Chondrocyte (in vitro differentiated cells): ENCODE results near the gene TAL1. TPM values are rescaled to one million over a fixed set of nuclear protein-coding genes. Genes with fewer than 3 reads are reported as not detected.

ENCODE experiments used
- DNase-seq: peaks from one replicate; pipeline ENCODE4 v3.0.0; 2021; ENCODE audit warnings: mixed read lengths, low spot score
- H3K27ac Mint-ChIP-seq: one replicate; pipeline ENCODE4 v1.8.0; 2021; ENCODE audit warnings: mild to moderate bottlenecking, moderate library complexity, mixed read lengths; ENCODE audit not compliant: unreplicated experiment
- H3K27me3 Mint-ChIP-seq: 2 replicates; pipeline ENCODE4 v1.8.0; 2021; ENCODE audit warnings: low read depth, mixed read lengths
- H3K36me3 Mint-ChIP-seq: 2 replicates; pipeline ENCODE4 v1.8.0; 2021; ENCODE audit warnings: low read depth, mixed read lengths
- H3K4me1 Mint-ChIP-seq: 2 replicates; pipeline ENCODE4 v1.8.0; 2021; ENCODE audit warnings: low read depth, mild to moderate bottlenecking, mixed read lengths
- H3K4me3 Mint-ChIP-seq: one replicate; pipeline ENCODE4 v1.8.0; 2021; ENCODE audit warnings: mild to moderate bottlenecking, moderate library complexity, mixed read lengths; ENCODE audit not compliant: unreplicated experiment
- H3K9me3 Mint-ChIP-seq: 2 replicates; pipeline ENCODE4 v1.8.0; 2021; ENCODE audit warnings: low read depth, mixed read lengths
- CTCF ChIP-seq: fragments of 200-600 bp; sonication (generic); IDR thresholded peaks from 2 replicates; pipeline ENCODE4 v1.5.0; 2021; ENCODE audit warnings: antibody characterized with exemption, mild to moderate bottlenecking, moderate library complexity
- total RNA-seq: library from RNA; stranded (reverse); gene quantifications from 3 replicates; pipeline ENCODE4 v1.2.1, GENCODE V29; 2021

TAL1 gene
- total RNA-seq, 1 donor from 2014 or later, result 0.10 TPM

GRCh38 chr1:47192458-47193384, 39.3 kb downstream of the TAL1 start:
- Mint-ChIP-seq H3K9me3 (no peaks in the 10 kb centered on the region), H3K4me3 (no peak overlapping the region), H3K4me1 (peaks cover 27% of the 10 kb centered on the region), H3K27me3 (peaks cover 5% of the 10 kb centered on the region), H3K36me3 (no peaks in the 10 kb centered on the region), H3K27ac (peak overlapping the region; percentile 10)
- TF ChIP-seq CTCF, result peak; percentile 93
- no peak for DNase-seq

GRCh38 chr1:47191940-47192457, 40.0 kb downstream of the TAL1 start:
- peaks cover 4% of the 10 kb centered on the region for H3K27me3 Mint-ChIP-seq
- no peaks in the 10 kb centered on the region for H3K9me3 Mint-ChIP-seq
- TF ChIP-seq CTCF, result no peak
- H3K27ac Mint-ChIP-seq, result peak overlapping the region; percentile 45
- no peak for DNase-seq
- H3K4me1 Mint-ChIP-seq, result peaks cover 27% of the 10 kb centered on the region
- no peak overlapping the region for H3K4me3 Mint-ChIP-seq
- H3K36me3 Mint-ChIP-seq, result no peaks in the 10 kb centered on the region

- Mint-ChIP-seq H3K4me3 (no peak overlapping the region), H3K27ac (no peak overlapping the region), H3K27me3 (peaks cover 4% of the 10 kb centered on the region), H3K4me1 (peaks cover 27% of the 10 kb centered on the region), H3K9me3 (no peaks in the 10 kb centered on the region), H3K36me3 (no peaks in the 10 kb centered on the region)
- DNase-seq, result no peak
- no peak for TF ChIP-seq CTCF
These were observed 41.2 kb downstream of the TAL1 start for GRCh38 chr1:47190857-47191256.

GRCh38 chr1:47190509-47190855, 41.5 kb downstream of the TAL1 start:
- H3K27ac Mint-ChIP-seq, result peak overlapping the region; percentile 63
- no peaks in the 10 kb centered on the region for H3K36me3 Mint-ChIP-seq
- no peak for TF ChIP-seq CTCF
- peaks cover 27% of the 10 kb centered on the region for H3K4me1 Mint-ChIP-seq
- no peaks in the 10 kb centered on the region for H3K9me3 Mint-ChIP-seq
- no peak overlapping the region for H3K4me3 Mint-ChIP-seq
- peaks cover 6% of the 10 kb centered on the region for H3K27me3 Mint-ChIP-seq
- no peak for DNase-seq

GRCh38 chr1:47189844-47190508, 42.0 kb downstream of the TAL1 start, which contains the start of gene PDZK1IP1:
PDZK1IP1 (minus strand) TSS chr1:47190036; CDS start chr1:47189932, 104 bp downstream.
- peak within 1 kb of the TSS; percentile 63 for H3K27ac Mint-ChIP-seq
- no peak for DNase-seq
- no peak for TF ChIP-seq CTCF

More at GRCh38 chr1:47189844-47190508, 42.0 kb downstream of the TAL1 start, which contains the start of gene PDZK1IP1:
- Mint-ChIP-seq H3K27me3 (peaks cover 10% of the 10 kb centered on the region), H3K4me3 (no peak within 1 kb of the TSS), H3K9me3 (no peaks in the 10 kb centered on the region), H3K4me1 (peaks cover 27% of the 10 kb centered on the region), H3K36me3 (no peaks in the 10 kb centered on the region)
